ENCODE measurements around the gene GID8. TPM values are rescaled to one million over a fixed set of nuclear protein-coding genes. Genes with fewer than 3 reads are reported as not detected.

Gene GID8
- total and polyA plus RNA-seq, 9 of the 15 experiments (the other 6 are each of a cell fraction or from before 2014, with no cell fraction given), result 7.5 to 31.6 (median 22.2) TPM

DNA sequence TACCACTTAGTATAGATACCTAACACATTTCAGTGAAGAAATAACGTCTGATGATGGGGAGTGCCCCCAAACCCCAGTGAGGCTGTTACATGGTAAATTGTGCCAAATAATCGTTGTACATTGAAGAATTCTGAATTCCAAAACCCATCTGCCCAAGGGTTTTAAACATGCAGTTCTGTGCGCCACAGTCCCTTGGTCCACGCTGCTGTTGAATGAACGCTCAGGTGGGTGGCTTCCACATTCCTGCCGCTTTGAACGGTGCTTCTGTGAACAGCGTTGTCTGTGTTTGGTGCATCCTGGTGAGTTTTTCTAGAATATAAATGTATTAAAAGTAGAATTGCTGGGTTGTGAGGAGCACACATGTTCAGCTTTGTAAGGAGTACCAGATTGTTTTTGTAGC lies 2.9 kb downstream of the GID8 start (continued):
- TF ChIP-seq IRF1 (CRISPR knock-in tag; IDR thresholded peaks at IDR 0.05; ENCODE audit: borderline replicate concordance) (no peak), TAF15 (IDR thresholded peaks at IDR 0.05; ENCODE audit: low read depth, low read length) (no peak), MAZ (CRISPR knock-in tag; conservative IDR thresholded peaks at IDR 0.05 in 1 of 2, IDR thresholded peaks at IDR 0.05 in 1 of 2) (no peak), CHD1 (IDR thresholded peaks at IDR 0.05; ENCODE audit: low read length) (no peak), ZSCAN29 (IDR thresholded peaks at IDR 0.05) (no peak)

GRCh38 chr20:62941792-62942191 lies 3.8 kb downstream of the GID8 start:
- BruUV-seq (replicated peaks), result no TSS peak
- Histone ChIP-seq H3K9me3 (replicated peaks; ENCODE audit: control insufficient read depth, insufficient read depth, low read depth, low read length) (no peaks in the 10 kb centered on the region), H3K9me1 (ENCODE audit: control insufficient read depth, insufficient read depth, low read length) (no peaks in the 10 kb centered on the region), H3K79me2 (ENCODE audit: control insufficient read depth, insufficient read depth, low read length) (peaks cover 51% of the 10 kb centered on the region), H3K4me2 (ENCODE audit: insufficient read depth, low read length) (no peak overlapping the region), H3K4me1 (replicated peaks in 1 of 2; ENCODE audit: control insufficient read depth in 2 of 2, insufficient read depth in 2 of 2, low read length in 2 of 2) (peaks cover 10 to 26% of the 10 kb centered on the region in 2 experiments; a peak in 4 of 5 replicates), H3K27me3 (ENCODE audit: control insufficient read depth in 2 of 2, insufficient read depth in 2 of 2, low read length in 2 of 2) (no peaks in the 10 kb centered on the region), H3K4me3 (no peak overlapping the region), H4K20me1 (replicated peaks; ENCODE audit: control insufficient read depth, insufficient read depth, low read length) (peaks cover 7% of the 10 kb centered on the region; the same call in 1 of the 2 replicates), H3K27ac (ENCODE audit: extremely low read depth, low read depth, low read length) (no peak overlapping the region), H2AFZ (ENCODE audit: low read depth, low read length) (no peak overlapping the region), H3K36me3 (ENCODE audit: control insufficient read depth, insufficient read depth, low read length) (peaks cover 71% of the 10 kb centered on the region), H3K9ac (ENCODE audit: insufficient read depth in 1 of 2, low read depth in 2 of 2, low read length in 2 of 2) (no peak overlapping the region)
- POLR2A ChIA-PET, result interaction anchor here (0.7 kb wide), 1 partner anchor 15 kb away, joined by 3 read pairs; no protein-coding TSS in a partner anchor
- CTCF ChIA-PET (ENCODE audit: low intra/inter-chr PET ratio), result no interaction called here
- DNase-seq (ENCODE audit: extremely low read depth in 1 of 4, low spot score in 3 of 4) (no peak), ATAC-seq (no peak), FAIRE-seq (no peak)
- intact Hi-C loops (cut with micrococcal nuclease) (no loop called here), in situ Hi-C loops (cut with MboI) (no loop called here)
- WGBS (ENCODE audit: insufficient coverage, low coverage, missing lambda C conversion rate), result 100% methylated on average over 1 of the region's 1 CpG
- TF ChIP-seq GABPA (tag; conservative IDR thresholded peaks at IDR 0.05; ENCODE audit: low read depth) (no peak), ZNF384 (IDR thresholded peaks at IDR 0.05; ENCODE audit: low read depth, low read length) (no peak), ZNF644 (tag; IDR thresholded peaks at IDR 0.05; ENCODE audit: low read depth) (no peak), ZNF354B (CRISPR knock-in tag; IDR thresholded peaks at IDR 0.05) (no peak), PRPF4 (IDR thresholded peaks at IDR 0.05; ENCODE audit: insufficient read depth, low read depth, low read length, poor library complexity, severe bottlenecking) (no peak), SREBF1 (IDR thresholded peaks at IDR 0.05; ENCODE audit: borderline replicate concordance, low read depth, low read length) (no peak), PHF8 (IDR thresholded peaks at IDR 0.05; ENCODE audit: borderline replicate concordance, low read length) (no peak)
- TF ChIP-seq, protein P1, sequence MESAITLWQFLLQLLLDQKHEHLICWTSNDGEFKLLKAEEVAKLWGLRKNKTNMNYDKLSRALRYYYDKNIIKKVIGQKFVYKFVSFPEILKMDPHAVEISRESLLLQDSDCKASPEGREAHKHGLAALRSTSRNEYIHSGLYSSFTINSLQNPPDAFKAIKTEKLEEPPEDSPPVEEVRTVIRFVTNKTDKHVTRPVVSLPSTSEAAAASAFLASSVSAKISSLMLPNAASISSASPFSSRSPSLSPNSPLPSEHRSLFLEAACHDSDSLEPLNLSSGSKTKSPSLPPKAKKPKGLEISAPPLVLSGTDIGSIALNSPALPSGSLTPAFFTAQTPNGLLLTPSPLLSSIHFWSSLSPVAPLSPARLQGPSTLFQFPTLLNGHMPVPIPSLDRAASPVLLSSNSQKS (CRISPR knock-in tag; IDR thresholded peaks at IDR 0.05), result no peak
